DMS53 (cell line): Measurements from ENCODE around the gene SLC3A2.
"Not testable (repeated sequence)": the region's sequence is repeated elsewhere in the genome, so short reads cannot be mapped to it uniquely, and the experiment has no call there.

Experiments
- DNase-seq: peaks from one replicate; lab custom pipeline; 2025; lab: John Stamatoyannopoulos, UW

Gene SLC3A2

GRCh38 chr11:62852523-62853188 is 28.0 kb upstream of the SLC3A2 start:
- no peak for DNase-seq

GRCh38 chr11:62853279-62853965 is 27.3 kb upstream of the SLC3A2 start:
- no peak for DNase-seq

- no peak for DNase-seq
These were observed 26.5 kb upstream of the SLC3A2 start for GRCh38 chr11:62854013-62854824.

GRCh38 chr11:62854825-62855570 is 25.7 kb upstream of the SLC3A2 start:
- DNase-seq, result peak; percentile 37

- DNase-seq, result peak; percentile 99
These were observed 24.9 kb upstream of the SLC3A2 start for GRCh38 chr11:62855571-62856332.

DNA sequence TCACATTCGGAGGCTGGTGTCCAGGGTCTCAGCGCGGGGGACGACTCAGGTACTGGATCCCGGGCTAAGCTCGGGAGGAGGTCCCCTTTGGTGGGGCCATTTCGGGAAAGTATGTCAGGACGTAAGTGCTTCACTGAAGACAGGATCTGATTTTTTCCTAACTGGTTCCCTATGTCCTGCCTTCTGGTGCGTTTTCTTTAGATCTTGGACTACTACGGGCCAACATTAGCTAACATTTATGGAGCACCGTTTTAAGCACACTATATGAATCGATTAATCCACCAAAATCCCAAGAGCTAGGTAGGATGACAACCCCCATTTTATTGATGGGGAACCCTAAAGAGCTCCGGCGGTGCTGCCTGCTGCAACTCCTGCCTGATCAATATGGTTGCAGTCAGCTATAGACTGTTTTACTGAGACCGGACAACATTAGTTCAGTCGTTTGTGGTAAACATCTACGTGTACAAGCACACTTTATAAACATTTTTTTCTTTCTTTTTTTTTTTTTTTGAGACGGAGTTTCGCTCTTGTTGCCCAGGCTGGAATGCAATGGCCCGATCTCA is 24.3 kb upstream of the SLC3A2 start:
- peak; percentile 60 for DNase-seq

DNA sequence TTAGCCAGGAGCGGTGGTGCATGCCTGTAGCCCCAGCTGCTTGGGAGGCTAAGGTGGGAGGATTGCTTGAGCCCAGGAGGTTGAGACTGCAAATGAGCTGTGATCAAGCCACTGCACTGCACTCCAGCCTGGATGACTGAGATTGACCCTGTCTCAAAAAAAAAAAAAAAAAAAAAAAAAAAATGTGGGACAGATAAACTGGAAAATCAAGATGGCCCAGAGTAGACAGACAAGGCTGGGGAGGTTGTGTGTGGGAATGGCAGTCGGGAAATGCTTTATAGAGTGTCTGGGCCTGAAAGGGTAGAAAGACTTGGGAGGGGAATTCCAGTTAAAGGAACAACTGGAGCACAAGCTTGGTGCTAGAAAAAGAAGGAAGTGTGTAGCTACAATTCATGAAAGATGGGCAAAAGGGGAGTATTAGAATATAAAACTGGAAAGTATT is 23.1 kb upstream of the SLC3A2 start:
- DNase-seq, result peak; percentile 70

DNA sequence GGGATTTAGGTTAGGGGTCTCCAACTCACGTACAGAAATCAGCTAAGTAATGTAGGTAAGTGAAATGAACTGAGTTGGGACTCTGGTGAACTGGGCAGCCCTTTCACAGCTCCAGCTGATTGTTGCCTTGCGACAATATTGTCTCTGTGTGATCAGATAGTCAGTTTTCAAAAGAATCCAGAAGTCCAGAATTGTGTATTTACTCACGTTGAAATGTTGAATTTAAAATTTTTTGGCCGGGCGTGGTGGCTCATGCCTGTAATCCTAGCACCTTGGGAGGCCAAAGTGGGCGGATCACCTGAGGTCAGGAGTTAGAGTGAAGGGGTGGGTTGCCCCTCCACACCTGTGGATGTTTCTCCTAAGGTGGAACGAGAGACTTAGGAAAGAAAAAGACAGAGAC is 22.5 kb upstream of the SLC3A2 start:
- no peak for DNase-seq

DNA sequence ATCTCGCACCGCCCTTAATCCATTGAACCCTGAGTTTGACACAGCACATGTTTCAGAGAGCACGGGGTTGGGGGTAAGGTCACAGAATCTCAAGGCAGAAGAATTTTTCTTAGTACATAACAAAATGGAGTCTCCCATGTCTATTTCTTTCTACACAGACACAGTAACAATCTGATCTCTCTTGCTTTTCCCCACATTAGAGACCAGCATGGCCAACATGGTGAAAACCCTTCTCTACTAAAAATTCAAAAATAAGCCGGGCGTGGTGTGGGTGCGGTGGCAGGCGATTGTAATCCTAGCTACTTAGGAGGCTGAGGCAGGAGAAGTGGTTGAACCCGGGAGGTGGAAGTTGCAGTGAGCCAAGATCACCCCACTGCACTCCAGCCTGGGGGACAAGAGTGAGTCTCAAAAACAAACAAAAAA is 21.4 kb upstream of the SLC3A2 start:
- DNase-seq, result not testable (repeated sequence)

DNA sequence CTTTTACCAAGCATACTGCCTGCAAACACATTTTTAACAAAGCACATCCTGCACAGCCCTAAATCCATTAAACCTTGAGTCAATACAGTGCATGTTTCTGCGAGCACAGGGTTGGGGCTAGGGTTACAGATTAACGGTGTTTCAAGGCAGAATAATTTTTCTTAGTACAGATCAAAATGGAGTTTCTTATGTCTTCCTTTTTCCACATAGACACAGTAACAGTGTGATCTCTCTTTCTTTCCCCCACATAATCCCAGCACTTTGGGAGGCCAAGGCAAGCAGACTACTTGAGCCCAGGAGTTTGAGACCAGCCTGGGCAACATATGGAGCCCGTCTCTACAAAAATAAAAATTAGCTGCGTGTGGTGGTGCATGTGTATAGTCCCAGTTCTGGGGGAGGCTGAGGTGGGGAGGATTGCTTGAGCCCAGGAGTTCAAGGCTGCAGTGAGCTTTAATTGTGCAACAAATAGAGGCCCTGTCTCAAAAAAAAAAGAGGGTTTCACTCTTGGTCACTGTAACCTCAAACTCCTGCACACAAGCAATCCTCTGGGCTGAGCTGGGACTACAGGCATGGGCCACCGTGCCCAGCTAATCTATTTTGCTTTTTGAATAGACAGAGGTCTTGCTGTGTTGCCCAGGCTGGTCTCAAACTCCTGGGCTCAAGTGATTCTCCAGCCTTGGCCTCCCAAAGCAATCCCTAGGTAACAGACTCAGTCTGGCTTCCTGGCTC is 19.7 kb upstream of the SLC3A2 start:
- peak; percentile 41 for DNase-seq

GRCh38 chr11:62861564-62862192 is 19.0 kb upstream of the SLC3A2 start:
- not testable (repeated sequence) for DNase-seq

GRCh38 chr11:62863687-62864335 is 16.9 kb upstream of the SLC3A2 start:
- no peak for DNase-seq

- DNase-seq, result no peak
These were observed 15.1 kb upstream of the SLC3A2 start for GRCh38 chr11:62865635-62866034.

- no peak for DNase-seq
These were observed 5.8 kb upstream of the SLC3A2 start for GRCh38 chr11:62874851-62875250.

DNA sequence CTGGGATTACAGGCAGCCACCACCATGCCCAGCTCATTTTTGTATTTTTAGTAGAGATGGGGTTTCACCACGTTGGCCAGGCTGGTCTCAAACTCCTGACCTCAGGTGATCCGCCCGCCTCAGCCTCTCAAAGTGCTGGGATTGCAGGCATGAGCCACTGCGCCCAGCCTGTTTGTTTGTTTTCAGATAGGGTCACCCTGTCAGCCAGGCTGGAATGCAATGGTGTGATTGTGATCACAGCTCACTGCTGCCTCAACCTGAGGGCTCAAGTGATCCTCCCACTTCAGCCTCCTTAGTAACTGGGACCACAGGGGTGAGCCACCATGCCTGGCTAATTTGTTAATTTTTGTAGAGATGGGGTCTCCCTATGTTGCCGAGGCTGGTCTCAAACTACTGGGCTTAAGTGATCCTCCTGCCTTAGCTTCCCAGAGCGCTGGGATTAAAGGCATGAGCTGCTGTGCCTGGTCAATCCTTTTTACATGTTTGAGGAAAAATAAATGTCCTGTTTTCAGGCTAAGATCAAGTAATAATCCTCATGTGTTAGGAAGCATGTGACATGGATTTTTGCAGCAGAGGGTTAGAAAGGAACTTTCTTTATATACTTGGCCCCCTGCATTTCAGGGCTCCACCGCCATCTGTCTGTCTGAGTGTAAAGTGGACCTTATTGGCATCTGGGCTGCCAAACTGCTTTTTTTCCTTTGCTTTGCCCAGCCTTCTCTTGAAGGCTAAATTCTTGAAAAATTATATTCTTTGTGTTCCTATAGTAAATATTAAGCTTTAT is 4.8 kb upstream of the SLC3A2 start:
- DNase-seq, result no peak

GRCh38 chr11:62876712-62877111 is 4.0 kb upstream of the SLC3A2 start:
- DNase-seq, result no peak

DNA sequence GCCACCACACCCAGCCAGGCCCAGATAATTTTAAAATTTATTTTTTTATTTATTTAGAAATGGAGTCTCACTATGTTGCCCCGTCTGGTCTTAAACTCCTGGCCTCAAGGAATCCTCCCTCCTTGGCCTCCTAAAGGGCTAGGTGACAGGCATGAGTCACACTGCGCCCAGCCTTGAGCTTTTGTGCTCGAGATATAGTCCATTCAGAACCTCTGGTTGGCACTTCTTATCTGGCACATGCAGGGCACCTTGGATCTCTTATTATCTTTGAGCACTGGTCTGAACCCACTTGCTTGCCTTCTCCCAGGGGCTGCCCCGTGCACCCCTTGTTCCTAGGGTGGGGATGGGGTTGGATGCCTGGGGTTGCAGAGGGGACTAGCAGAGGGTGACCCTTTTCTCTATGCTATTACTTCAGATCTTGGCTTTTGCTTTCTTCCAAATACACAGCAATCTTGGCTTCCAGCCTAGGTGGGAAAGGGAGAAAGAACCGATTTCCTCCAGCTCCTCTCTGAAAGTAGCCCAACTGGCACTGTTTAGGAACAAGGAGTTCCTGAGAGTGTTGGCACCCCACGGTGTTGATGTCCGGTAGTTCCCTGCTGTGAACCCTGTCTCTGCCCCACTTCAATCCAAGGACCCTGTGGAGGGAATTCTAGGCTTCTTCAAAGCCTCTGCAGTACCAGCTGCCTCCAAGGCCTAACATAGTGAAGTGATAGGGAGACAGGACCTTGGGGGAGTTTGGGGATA is 1.3 kb upstream of the SLC3A2 start:
- no peak for DNase-seq
